GM08714 (cell line): ENCODE measurements around the gene RAD23A.
"Not testable (repeated sequence)": the region's sequence is repeated elsewhere in the genome, so short reads cannot be mapped to it uniquely, and the experiment has no call there.

Source experiments
- H3K4me3 ChIP-seq: fragments of 200-500 bp; sonication (Bioruptor generic); 2 replicates; pipeline ENCODE4 v1.5.1; 2014; ENCODE audit warnings: mild to moderate bottlenecking, low read length, inconsistent platforms
- ZNF274 ChIP-seq: IDR thresholded peaks from 2 replicates; pipeline ENCODE4 v1.6.1; 2012; ENCODE audit warnings: mild to moderate bottlenecking, low read depth, low read length

The RAD23A gene

DNA sequence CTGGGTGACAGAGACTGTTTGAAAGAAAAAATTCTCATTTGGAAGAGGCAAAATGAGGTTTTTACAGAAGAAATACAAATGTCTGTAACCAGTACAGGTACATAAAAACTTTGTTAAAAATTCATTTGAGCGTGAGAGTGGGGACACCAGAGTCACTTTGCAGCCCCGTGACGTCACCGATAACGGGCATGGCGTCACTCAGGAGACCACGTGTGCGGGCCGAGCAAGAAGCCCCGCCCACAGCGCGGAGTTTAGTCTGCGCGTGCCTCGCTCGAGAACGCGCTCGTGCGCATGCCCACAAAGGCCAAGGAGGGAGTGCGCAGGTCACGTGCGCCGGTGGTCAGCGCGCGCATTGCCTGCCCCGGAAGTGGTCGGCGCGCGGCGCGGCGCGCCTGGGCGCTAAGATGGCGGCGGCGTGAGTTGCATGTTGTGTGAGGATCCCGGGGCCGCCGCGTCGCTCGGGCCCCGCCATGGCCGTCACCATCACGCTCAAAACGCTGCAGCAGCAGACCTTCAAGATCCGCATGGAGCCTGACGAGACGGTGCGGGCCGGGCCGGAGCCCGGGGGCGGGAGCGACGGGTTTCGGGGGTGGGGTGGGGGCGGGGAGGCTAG lies at the start of gene RAD23A:
TSS of gene RAD23A (plus strand) at position 384 of the 613 bp plus-strand sequence. CDS start at position 471, 87 bp downstream.
- no peak for TF ChIP-seq ZNF274
- peak within 1 kb of the TSS; percentile 97 for H3K4me3 ChIP-seq

DNA sequence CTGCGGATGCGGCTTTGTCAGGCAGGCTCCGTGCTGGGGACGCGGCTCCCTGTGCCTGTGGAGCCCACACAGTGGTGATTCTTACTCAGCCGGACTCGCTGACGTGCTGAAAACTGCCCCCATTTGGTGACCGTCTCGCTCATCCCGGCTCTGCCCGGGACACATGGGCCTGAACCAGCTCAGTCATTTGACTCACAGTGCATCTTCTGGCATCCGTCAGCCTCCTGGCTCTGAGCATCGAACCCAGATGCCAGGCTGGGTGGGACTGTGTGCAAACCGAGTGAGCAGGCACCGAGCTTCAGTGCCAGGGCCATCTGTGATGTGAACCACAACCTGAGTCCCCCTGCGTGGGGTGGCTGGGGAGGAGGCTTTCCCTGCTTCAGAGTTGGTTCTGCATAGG lies 49.2 kb upstream of the RAD23A start:
- TF ChIP-seq ZNF274 = no peak
- H3K4me3 ChIP-seq = no peak overlapping the region

DNA sequence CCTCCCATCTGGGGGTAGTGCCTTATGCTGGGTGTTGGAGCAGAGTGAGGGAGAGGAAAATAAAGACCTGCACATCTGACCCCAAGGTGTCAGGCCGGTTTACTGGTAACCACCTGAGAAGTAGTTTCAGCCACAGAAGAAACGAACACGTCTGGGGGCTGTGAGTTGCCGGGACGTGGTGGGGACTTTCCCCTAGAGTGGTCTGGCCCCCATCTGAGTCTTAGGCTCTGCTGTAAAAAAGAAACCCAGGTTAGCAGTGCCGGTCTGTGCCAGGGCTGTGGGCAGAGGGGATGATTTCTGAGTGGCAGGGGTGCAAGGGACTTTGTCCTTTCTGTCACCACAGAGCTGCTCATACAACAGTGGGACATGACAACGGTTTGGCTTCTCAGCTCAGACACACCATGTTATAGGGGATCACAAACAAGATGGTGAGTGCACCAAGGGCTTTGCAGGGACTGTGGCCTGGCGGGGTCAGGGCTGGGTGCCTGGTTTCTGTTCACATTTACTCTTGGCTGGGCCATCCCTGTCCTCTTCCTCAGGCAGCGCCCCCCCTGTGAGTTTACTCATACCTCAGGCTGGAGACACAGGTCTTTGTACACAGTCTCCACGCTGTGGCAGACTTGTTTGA lies 45.7 kb upstream of the RAD23A start:
- no peak for TF ChIP-seq ZNF274

DNA sequence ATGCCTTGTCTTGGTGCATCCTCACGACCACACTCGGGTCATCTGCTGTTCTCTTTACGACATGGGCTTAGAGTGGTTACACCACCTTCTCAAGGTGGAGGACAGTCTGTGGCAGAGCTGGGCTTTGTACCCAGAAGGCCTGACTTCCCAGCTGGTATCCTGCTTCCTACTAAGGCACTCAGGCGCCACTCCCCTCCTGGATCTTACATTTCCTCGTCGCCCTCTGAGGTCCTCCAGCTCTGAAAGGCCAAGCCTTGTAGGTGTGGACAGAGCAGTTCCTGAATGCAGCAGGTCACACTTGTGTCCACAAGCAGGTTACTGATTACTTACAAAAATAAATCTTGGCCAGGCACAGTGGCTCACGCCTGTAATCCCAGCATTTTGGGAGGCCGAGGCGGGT lies 38.5 kb upstream of the RAD23A start:
- no peak for TF ChIP-seq ZNF274
- no peak overlapping the region for H3K4me3 ChIP-seq

More for the DNA sequence above, 45.7 kb upstream of the RAD23A start:
- H3K4me3 ChIP-seq = no peak overlapping the region; the same call in 1 of the 2 replicates

DNA sequence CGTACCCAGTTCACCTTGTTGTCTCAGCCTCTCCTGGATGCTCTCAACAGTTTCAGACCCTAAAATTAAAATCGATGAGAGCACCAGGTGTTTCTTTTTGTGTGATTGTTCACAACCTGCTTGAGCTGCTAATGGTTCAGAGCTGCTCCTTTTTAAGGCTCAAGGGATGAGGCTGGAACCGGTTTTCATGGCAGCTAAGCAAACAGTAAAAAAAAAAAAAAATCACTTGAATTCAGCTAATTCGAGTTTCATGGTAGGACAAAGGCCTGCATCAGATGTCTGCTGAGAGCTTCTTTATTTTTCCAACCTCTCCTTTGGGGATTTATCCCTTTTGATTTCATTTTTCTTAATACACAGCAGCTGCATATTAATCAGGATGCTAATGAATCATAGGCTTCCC lies 33.1 kb upstream of the RAD23A start:
- TF ChIP-seq ZNF274 = no peak
- H3K4me3 ChIP-seq = no peak overlapping the region

DNA sequence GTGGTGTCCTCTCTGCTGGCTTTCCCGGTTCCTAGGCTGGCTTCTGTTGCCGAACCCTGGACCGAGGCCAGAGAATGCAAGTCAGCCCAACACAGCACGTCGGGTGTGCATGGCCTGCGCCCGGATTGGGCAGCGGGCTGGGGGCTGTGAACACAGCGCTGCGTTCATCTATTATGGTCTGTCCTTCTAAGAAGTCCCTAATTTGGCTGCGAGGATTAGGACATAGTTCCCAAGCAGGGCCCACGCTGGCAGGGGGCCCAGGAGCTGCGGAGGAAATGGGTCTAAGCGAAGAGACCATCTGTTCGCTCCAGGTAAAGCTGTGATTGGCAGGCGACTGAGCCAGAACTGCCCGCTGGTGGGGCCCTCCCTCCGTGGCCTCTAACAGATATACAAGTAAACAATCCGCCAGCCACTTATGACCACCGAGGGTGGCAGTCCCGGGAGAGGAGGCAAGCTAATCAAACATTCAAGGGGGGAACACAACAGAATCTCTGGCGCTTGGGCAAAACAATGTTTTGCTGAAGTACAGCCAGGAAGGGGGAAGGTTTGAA lies 32.6 kb upstream of the RAD23A start:
- no peak overlapping the region for H3K4me3 ChIP-seq
- no peak for TF ChIP-seq ZNF274

DNA sequence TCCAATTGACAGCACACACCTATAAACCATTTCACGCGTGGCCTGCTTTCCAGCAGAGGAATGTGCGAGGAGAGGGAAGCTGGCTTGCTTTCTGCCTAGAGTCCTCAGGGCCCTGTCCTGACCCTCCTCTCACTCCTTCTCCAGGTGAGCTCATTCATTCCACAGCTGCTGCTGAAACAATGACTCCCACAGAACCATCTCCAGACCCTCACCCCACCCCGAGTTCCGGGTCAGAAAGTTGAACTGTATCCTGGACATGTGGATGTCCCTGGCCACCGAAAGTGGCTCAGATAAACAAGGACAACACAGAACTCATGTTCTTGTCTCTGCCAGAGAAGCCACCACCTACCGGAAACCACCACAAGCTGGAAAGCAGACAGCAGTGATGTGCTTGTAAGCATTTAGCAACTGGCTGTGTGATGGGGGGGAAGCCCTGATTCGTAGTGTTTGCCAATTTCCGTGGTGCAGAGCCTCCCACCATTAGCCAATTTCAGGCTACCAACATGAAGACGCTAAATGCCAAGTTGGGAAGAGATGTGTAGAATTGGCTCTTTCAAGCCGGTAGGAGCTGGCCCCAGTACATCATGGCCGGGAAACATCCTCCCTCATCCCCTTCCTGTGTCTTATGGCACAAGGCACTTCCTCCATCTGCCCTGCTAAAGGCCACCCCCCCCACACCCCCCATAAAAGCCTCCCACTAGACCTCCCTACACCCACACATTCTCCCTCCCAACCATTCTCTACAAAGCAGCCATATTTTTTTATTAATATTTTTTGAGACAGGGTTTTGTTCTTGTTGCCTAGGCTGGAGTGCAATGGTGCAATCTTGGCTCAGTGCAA lies 31.6 kb upstream of the RAD23A start:
- no peak for TF ChIP-seq ZNF274

DNA sequence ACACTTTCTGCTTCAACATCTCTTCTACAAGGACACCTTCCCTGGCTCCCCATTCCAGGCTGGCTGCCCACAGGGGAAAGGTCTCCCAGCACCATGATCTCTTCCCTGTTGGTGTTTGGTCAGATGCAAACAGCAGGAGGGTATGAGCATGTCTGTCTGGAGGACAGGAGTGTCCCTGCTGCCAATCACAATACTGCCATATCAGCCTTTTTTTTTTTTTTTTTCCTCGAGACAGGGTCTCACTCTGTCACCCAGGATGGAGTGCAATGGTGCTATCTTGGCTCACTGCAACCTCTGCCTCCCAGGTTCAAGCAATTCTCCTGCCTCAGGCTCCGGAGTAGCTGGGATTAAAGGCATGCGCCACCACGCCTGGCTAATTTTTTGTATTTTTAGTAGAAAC lies 29.8 kb upstream of the RAD23A start:
- not testable (repeated sequence) for H3K4me3 ChIP-seq

More for the DNA sequence above, 31.6 kb upstream of the RAD23A start:
- H3K4me3 ChIP-seq = no peak overlapping the region; the same call in 1 of the 2 replicates

DNA sequence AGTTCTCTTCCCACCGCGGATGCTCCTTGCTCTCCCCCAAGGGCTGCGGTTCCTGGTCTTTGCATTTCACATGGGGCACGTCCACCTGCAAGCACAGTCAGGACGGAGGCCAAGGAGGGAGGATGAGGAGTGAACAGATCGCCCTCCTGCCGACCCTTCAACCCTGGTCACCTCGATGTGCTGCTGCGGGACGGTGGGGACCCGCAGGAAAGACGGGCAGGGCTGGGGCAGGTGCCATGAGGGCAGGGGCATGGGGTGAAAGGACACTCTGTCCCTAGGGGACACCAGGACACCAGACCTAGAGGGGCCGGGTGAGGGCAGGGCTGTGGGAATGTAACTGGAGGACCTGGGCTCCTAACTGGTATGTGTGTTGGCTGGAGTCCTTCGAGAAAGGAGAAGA lies 27.4 kb upstream of the RAD23A start:
- no peak for TF ChIP-seq ZNF274
- H3K4me3 ChIP-seq = no peak overlapping the region

DNA sequence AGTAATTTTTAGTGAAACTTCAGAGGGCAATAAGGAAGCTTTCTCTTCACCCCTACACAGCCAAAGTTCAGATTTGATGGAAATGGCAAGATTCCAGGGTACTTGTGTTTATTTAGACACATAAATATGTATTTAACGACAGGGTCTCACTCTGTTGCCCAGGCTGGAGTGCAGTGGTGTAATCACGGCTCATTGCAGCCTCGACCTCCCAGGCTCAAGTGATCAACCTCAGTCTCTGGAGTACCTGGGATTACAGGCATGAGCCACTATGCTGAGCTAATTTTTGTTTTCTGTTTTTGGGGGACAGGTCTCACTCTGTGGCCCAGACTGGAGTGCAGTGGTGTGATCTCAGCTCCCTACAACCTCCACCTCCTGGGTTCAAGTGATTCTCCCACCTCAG lies 24.6 kb upstream of the RAD23A start:
- H3K4me3 ChIP-seq = no peak overlapping the region
- TF ChIP-seq ZNF274 = no peak

DNA sequence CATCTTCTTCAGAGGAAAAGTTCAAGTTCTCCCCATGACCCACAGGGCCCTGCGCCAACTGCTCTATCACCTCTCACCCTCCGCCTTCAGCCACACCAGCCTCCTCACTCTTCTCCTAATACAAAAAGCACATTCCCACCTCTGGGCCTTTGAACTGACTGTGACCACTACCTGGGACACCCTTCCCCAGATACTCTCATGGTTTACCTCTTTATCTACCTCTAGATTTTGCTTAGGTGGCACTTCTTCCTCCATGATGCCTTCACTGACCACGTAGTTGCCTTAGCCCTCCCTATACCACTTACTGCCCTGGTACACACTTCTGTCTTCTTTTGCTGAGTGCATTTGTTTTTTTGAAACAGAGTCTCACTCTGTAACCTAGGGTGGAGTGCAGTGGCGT lies 22.7 kb upstream of the RAD23A start:
- TF ChIP-seq ZNF274 = no peak
- H3K4me3 ChIP-seq = no peak overlapping the region

DNA sequence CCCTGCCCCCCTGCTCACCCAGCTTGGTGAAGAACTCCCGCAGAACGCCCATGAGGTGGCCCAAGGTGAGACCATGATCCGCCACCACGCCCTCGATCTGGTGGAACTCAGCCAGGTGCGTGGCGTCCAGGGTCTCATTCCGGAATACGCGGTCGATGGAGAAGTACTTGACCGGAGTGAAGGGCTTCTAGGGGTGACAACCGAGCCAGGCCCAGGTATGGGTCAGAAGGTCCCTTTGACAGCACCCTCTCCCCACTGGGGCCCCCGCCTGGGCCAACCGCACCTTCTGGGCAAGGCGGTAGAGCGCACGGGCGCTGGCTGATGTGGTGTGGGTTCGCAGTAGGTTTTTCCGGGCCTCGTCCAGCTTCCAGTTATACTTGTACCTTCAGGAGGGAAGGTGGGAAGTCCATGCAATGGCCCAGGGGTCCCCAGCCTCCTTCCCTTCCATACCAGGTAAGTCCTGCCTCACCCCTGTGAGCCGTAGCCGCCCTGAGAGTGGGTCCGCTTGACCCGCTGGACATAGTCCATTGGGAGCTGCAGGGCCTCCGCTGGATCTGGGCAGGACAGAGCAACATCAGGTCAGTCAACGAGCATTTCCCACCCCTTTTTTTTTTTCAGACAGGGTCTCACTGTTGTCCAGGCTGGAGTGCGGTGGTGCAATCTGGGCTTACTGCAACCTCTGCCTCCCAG lies 20.9 kb upstream of the RAD23A start:
- no peak overlapping the region for H3K4me3 ChIP-seq
- TF ChIP-seq ZNF274 = no peak

DNA sequence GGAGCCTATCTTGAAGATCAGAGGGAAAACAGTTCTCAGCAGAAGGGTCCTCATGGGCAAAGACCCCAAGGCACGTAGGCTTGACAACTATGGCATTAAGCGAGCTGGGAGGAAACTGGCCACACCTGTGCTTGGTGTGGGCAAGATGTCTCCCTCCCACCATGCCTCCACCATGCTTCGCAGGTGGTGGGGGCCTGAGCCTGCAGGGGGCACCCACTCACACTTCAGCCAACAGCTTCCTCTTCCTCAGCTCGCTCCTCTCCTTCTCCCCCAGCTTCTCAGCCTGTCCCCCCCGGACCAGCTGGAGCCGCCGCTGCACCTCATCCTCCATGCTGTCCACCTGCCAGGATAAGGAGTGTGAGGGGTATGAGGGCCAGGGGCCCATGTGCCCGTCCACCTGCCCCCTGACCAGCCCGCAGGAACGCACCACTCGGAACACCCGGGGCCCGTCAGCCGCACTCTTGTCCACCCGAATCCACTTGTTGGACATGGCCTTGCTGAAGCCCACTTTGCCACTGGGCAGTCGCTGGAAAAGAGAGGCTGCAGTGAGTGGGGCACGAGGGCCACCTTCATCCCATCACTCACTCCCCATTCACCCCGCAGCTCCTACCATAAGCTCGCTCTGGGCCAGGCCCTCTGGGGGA lies 15.5 kb upstream of the RAD23A start:
- TF ChIP-seq ZNF274 = no peak
- no peak overlapping the region for H3K4me3 ChIP-seq
